ENCODE measurements around the gene KIF1A. TPM values are rescaled to one million over a fixed set of nuclear protein-coding genes. Genes with fewer than 3 reads are reported as not detected.

The KIF1A gene
- total and polyA plus RNA-seq, 2 donors from 2014 or later = 0.54 to 0.58 TPM

- peaks cover 9% of the 10 kb centered on the region for H3K27me3 ChIP-seq (ENCODE audit: control insufficient read depth, insufficient read depth, low read length)
- no peak overlapping the region for H3K4me3 ChIP-seq (ENCODE audit: low read length in 3 of 3)
- H3K9me3 ChIP-seq (ENCODE audit: control insufficient read depth in 2 of 3, insufficient read depth in 1 of 3, low read length in 3 of 3) = peaks cover 0 to 10% (median 0%) of the 10 kb centered on the region in 3 donors
- no peaks in the 10 kb centered on the region for H3K4me1 ChIP-seq (ENCODE audit: control insufficient read depth in 2 of 3, insufficient read depth in 2 of 3, low read depth in 1 of 3, low read length in 3 of 3)
- TF ChIP-seq, protein P1, sequence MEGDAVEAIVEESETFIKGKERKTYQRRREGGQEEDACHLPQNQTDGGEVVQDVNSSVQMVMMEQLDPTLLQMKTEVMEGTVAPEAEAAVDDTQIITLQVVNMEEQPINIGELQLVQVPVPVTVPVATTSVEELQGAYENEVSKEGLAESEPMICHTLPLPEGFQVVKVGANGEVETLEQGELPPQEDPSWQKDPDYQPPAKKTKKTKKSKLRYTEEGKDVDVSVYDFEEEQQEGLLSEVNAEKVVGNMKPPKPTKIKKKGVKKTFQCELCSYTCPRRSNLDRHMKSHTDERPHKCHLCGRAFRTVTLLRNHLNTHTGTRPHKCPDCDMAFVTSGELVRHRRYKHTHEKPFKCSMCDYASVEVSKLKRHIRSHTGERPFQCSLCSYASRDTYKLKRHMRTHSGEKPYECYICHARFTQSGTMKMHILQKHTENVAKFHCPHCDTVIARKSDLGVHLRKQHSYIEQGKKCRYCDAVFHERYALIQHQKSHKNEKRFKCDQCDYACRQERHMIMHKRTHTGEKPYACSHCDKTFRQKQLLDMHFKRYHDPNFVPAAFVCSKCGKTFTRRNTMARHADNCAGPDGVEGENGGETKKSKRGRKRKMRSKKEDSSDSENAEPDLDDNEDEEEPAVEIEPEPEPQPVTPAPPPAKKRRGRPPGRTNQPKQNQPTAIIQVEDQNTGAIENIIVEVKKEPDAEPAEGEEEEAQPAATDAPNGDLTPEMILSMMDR (IDR thresholded peaks at IDR 0.05; ENCODE audit: borderline replicate concordance, extremely low read depth, insufficient read depth) = no peak
- FAIRE-seq = no peak
- H3K9ac ChIP-seq (ENCODE audit: low read length in 3 of 3) = no peak overlapping the region
- H3K27ac ChIP-seq (ENCODE audit: low read depth in 2 of 2, low read length in 2 of 2) = no peak overlapping the region
- peak in 1 of 5 donors; percentile 26 for DNase-seq
- intact Hi-C loops (cut with DNase I) = no loop called here
- no peaks in the 10 kb centered on the region for H3K36me3 ChIP-seq (ENCODE audit: control insufficient read depth in 2 of 3, insufficient read depth in 3 of 3, low read length in 3 of 3)
Measured at GRCh38 chr2:240825476-240825875, 5.5 kb upstream of the KIF1A start.

- no peaks in the 10 kb centered on the region for H3K4me1 ChIP-seq (ENCODE audit: control insufficient read depth in 2 of 3, insufficient read depth in 2 of 3, low read depth in 1 of 3, low read length in 3 of 3)
- no peak overlapping the region for H3K9ac ChIP-seq (ENCODE audit: low read length in 3 of 3)
- no peak overlapping the region for H3K27ac ChIP-seq (ENCODE audit: low read depth in 2 of 2, low read length in 2 of 2)
- peaks cover 0 to 10% (median 0%) of the 10 kb centered on the region in 3 donors for H3K9me3 ChIP-seq (ENCODE audit: control insufficient read depth in 2 of 3, insufficient read depth in 1 of 3, low read length in 3 of 3)
- no peak for DNase-seq
- H3K4me3 ChIP-seq (ENCODE audit: low read length in 3 of 3) = no peak overlapping the region
- TF ChIP-seq, protein P1 (IDR thresholded peaks at IDR 0.05; ENCODE audit: borderline replicate concordance, extremely low read depth, insufficient read depth) = no peak
- peaks cover 9% of the 10 kb centered on the region for H3K27me3 ChIP-seq (ENCODE audit: control insufficient read depth, insufficient read depth, low read length)
- H3K36me3 ChIP-seq (ENCODE audit: control insufficient read depth in 2 of 3, insufficient read depth in 3 of 3, low read length in 3 of 3) = no peaks in the 10 kb centered on the region
- FAIRE-seq = no peak
- intact Hi-C loops (cut with DNase I) = no loop called here
Measured at GRCh38 chr2:240823449-240824336, 3.7 kb upstream of the KIF1A start.

- H3K9ac ChIP-seq (ENCODE audit: low read length in 3 of 3) = no peak overlapping the region
- H3K4me1 ChIP-seq (ENCODE audit: control insufficient read depth in 2 of 3, insufficient read depth in 2 of 3, low read depth in 1 of 3, low read length in 3 of 3) = no peaks in the 10 kb centered on the region
- H3K27me3 ChIP-seq (ENCODE audit: control insufficient read depth, insufficient read depth, low read length) = peaks cover 6% of the 10 kb centered on the region
- TF ChIP-seq, protein P1 (IDR thresholded peaks at IDR 0.05; ENCODE audit: borderline replicate concordance, extremely low read depth, insufficient read depth) = no peak
- H3K27ac ChIP-seq (ENCODE audit: low read depth in 2 of 2, low read length in 2 of 2) = no peak overlapping the region
- FAIRE-seq (no peak), DNase-seq (peak in 1 of 5 donors; percentile 1)
- no peaks in the 10 kb centered on the region for H3K36me3 ChIP-seq (ENCODE audit: control insufficient read depth in 2 of 3, insufficient read depth in 3 of 3, low read length in 3 of 3)
- intact Hi-C loops (cut with DNase I) = no loop called here
- H3K9me3 ChIP-seq (ENCODE audit: control insufficient read depth in 2 of 3, insufficient read depth in 1 of 3, low read length in 3 of 3) = peaks cover 0 to 10% (median 0%) of the 10 kb centered on the region in 3 donors
- H3K4me3 ChIP-seq (ENCODE audit: low read length in 3 of 3) = no peak overlapping the region
Measured at GRCh38 chr2:240822280-240822847, 2.3 kb upstream of the KIF1A start.
